Measurements from ENCODE around the gene CA12. TPM values are rescaled to one million over a fixed set of nuclear protein-coding genes. Genes with fewer than 3 reads are reported as not detected.

Gene CA12
- total RNA-seq, 3 donors from 2014 or later, result 11.7 to 64.5 (median 61.9) TPM

DNA sequence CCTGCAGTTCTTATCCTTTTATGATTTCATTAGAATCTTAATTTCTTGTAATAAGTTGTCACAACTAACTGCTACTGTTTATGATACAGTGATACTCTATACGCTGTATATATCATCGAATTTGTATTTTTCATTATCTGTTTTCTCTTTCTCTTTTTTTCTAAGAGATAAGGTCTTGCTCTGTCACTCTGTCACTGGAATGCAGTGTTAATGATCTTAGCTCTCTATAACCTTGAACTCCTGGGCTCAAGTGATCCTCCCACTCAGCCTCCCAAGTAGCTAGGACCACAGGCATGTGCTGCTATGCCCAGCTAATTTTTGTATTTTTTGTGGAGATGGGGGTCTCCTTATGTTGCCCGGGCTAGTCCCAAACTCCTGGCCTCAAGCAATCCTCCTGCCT is 89.4 kb downstream of the CA12 start:
- no peaks in the 10 kb centered on the region for H3K4me1 ChIP-seq
- TF ChIP-seq POLR2AphosphoS5 (IDR thresholded peaks at IDR 0.05) (no peak), POLR2A (IDR thresholded peaks at IDR 0.05) (no peak)
- TF ChIP-seq, protein P1, sequence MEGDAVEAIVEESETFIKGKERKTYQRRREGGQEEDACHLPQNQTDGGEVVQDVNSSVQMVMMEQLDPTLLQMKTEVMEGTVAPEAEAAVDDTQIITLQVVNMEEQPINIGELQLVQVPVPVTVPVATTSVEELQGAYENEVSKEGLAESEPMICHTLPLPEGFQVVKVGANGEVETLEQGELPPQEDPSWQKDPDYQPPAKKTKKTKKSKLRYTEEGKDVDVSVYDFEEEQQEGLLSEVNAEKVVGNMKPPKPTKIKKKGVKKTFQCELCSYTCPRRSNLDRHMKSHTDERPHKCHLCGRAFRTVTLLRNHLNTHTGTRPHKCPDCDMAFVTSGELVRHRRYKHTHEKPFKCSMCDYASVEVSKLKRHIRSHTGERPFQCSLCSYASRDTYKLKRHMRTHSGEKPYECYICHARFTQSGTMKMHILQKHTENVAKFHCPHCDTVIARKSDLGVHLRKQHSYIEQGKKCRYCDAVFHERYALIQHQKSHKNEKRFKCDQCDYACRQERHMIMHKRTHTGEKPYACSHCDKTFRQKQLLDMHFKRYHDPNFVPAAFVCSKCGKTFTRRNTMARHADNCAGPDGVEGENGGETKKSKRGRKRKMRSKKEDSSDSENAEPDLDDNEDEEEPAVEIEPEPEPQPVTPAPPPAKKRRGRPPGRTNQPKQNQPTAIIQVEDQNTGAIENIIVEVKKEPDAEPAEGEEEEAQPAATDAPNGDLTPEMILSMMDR (IDR thresholded peaks at IDR 0.05), result no peak
- intact Hi-C loops (cut with DNase I; ENCODE audit: low total_unique reads), result no loop called here
- H3K36me3 ChIP-seq, result no peaks in the 10 kb centered on the region
- no peaks in the 10 kb centered on the region for H3K27me3 ChIP-seq
- H3K9me3 ChIP-seq, result no peaks in the 10 kb centered on the region
- DNase-seq (ENCODE audit: low spot score in 2 of 2), result no peak
- H3K27ac ChIP-seq, result no peak overlapping the region
- H3K4me3 ChIP-seq, result no peak overlapping the region

DNA sequence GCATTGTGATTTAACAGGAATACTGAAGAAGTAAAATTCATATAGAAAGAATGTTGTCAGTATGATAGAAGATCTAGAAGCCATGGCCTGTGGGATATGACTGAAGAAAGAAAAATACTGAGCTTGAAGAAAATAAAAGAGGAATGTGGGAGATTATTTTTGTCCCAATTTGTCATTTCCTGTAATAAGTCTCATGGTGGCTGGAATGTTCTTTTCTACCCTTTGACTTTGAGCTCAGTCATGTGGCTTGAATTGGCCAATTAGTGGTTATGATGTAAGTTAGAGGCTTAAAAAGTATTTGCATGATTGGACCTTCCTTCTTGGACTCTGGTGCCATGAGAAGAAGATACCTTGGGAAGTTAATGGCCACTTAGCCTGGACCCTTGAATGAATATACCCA is 90.1 kb downstream of the CA12 start:
- intact Hi-C loops (cut with DNase I; ENCODE audit: low total_unique reads), result no loop called here
- Histone ChIP-seq H3K27ac (no peak overlapping the region), H3K4me3 (no peak overlapping the region), H3K4me1 (no peaks in the 10 kb centered on the region), H3K9me3 (no peaks in the 10 kb centered on the region), H3K27me3 (no peaks in the 10 kb centered on the region), H3K36me3 (no peaks in the 10 kb centered on the region)
- no peak for DNase-seq (ENCODE audit: low spot score in 2 of 2)
- TF ChIP-seq, protein P1 (IDR thresholded peaks at IDR 0.05), result no peak
- no peak for TF ChIP-seq POLR2AphosphoS5 (IDR thresholded peaks at IDR 0.05)
- TF ChIP-seq POLR2A (IDR thresholded peaks at IDR 0.05), result no peak

DNA sequence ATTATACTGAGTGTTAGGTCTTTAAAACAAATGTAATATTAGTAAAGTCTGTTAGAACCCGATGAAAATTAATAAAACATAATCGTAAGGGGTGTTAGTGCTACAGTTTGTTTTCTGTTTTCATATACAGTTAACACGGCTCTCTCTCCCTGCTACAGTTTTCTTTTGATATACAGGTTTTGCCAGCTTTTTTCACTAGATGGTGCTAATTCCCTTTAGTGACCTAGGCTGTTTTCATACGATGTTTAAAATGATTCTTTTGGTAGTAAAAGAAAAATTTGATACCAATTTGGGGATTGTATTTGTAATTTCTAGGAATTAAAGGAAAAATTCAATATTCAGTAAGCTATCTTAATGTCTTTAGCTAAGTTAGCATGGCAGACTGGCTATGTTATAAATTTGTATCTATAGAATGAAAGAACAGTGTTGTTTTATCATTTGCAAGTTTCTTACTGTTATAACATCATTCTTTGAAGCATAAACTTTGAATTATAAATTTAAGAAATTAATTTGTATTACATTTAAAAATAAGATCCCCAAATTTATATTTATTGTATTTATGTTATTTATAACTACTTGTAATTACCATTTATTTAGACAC is 92.8 kb downstream of the CA12 start:
- Histone ChIP-seq H3K4me3 (no peak overlapping the region), H3K27ac (no peak overlapping the region), H3K4me1 (no peaks in the 10 kb centered on the region), H3K36me3 (no peaks in the 10 kb centered on the region), H3K9me3 (no peaks in the 10 kb centered on the region), H3K27me3 (no peaks in the 10 kb centered on the region)
- DNase-seq (ENCODE audit: low spot score in 2 of 2), result no peak
- TF ChIP-seq POLR2A (IDR thresholded peaks at IDR 0.05), result no peak
- TF ChIP-seq POLR2AphosphoS5 (IDR thresholded peaks at IDR 0.05), result no peak
- TF ChIP-seq, protein P1 (IDR thresholded peaks at IDR 0.05), result peak; percentile 25 to 72 (median 62)
- intact Hi-C loops (cut with DNase I; ENCODE audit: low total_unique reads), result no loop called here

DNA sequence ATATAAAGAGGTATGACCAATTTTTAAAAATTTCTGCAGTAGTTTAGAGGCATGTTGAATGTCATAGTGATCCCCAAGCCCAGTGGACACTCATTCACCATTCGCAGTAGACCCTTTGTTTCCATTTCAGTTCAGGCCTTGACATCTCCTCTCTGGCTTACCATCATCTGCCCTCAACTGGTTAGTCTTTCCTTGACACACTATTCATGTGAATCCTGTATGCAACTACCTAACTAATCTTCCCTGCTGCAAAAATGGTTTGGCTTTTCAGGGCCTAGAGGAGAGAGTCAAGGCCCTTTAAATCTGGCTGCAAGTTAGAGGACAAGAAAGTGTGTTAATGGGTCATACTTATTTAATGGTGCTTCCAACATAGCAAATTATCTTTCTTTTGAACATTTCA is 93.3 kb downstream of the CA12 start:
- H3K27ac ChIP-seq, result no peak overlapping the region
- H3K4me1 ChIP-seq, result no peaks in the 10 kb centered on the region
- H3K27me3 ChIP-seq, result no peaks in the 10 kb centered on the region
- intact Hi-C loops (cut with DNase I; ENCODE audit: low total_unique reads), result no loop called here
- no peak for DNase-seq (ENCODE audit: low spot score in 2 of 2)
- no peaks in the 10 kb centered on the region for H3K9me3 ChIP-seq
- no peak overlapping the region for H3K4me3 ChIP-seq
- TF ChIP-seq POLR2AphosphoS5 (IDR thresholded peaks at IDR 0.05) (no peak), POLR2A (IDR thresholded peaks at IDR 0.05) (no peak)
- TF ChIP-seq, protein P1 (IDR thresholded peaks at IDR 0.05), result no peak
- H3K36me3 ChIP-seq, result no peaks in the 10 kb centered on the region

DNA sequence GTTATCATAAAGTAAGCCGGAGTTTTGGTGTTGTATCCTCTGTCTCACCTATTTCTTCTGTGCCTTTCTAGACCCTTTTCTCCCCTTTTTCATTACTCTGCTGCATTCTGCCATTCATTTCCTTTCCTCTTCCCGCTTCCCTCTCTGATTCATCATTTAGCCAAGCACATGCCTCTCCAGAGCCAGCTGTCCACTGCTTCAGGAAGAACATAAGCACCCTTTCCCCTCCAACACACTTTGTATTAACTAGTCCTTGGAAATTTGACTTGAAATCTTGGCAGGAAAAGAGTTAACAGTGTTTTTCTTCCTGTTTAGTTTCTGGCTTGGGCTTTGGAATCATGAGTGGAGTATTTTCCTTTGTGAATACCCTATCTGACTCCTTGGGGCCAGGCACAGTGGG is 94.5 kb downstream of the CA12 start:
- no peaks in the 10 kb centered on the region for H3K27me3 ChIP-seq
- no peak overlapping the region for H3K4me3 ChIP-seq
- H3K4me1 ChIP-seq, result no peaks in the 10 kb centered on the region
- DNase-seq (ENCODE audit: low spot score in 2 of 2), result no peak
- no peaks in the 10 kb centered on the region for H3K36me3 ChIP-seq
- no peak for TF ChIP-seq POLR2AphosphoS5 (IDR thresholded peaks at IDR 0.05)
- TF ChIP-seq, protein P1 (IDR thresholded peaks at IDR 0.05), result no peak
- TF ChIP-seq POLR2A (IDR thresholded peaks at IDR 0.05), result no peak
- intact Hi-C loops (cut with DNase I; ENCODE audit: low total_unique reads), result no loop called here
- H3K9me3 ChIP-seq, result no peaks in the 10 kb centered on the region
- no peak overlapping the region for H3K27ac ChIP-seq
